Stimulated activated CD8-positive, alpha-beta memory T cell treated with anti-CD3 and anti-CD28 coated beads, Interleukin-7, amount 100 ng/mL, for 4 hours (primary cell): ENCODE measurements around the gene IL18RAP.

Experiments
- DNase-seq, 2 donors: peaks; one replicate each; pipeline ENCODE4 v3.0.0-alpha.2; 2020; ENCODE audit warnings: low read depth in 2 of 2

Gene IL18RAP, protein sequence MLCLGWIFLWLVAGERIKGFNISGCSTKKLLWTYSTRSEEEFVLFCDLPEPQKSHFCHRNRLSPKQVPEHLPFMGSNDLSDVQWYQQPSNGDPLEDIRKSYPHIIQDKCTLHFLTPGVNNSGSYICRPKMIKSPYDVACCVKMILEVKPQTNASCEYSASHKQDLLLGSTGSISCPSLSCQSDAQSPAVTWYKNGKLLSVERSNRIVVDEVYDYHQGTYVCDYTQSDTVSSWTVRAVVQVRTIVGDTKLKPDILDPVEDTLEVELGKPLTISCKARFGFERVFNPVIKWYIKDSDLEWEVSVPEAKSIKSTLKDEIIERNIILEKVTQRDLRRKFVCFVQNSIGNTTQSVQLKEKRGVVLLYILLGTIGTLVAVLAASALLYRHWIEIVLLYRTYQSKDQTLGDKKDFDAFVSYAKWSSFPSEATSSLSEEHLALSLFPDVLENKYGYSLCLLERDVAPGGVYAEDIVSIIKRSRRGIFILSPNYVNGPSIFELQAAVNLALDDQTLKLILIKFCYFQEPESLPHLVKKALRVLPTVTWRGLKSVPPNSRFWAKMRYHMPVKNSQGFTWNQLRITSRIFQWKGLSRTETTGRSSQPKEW

DNA sequence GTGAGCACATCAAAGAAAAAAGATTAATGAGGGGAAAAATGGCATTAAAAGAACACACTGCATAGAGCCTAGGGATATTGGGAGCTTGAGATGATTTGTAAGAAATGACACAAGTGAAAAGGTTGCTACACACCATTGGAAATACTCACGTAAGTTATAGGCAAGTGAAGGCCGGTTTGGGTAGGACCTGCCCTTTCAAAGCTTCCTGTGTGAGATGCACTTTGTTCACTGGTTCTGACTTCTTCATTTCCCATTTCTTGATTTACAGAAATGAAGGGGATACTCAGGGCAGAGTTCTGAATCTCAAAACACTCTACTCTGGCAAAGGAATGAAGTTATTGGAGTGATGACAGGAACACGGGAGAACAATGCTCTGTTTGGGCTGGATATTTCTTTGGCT is at the start of gene IL18RAP:
IL18RAP (plus strand) TSS at position 251 of the 400 bp plus-strand sequence; CDS start at position 369, 118 bp downstream.
- no peak for DNase-seq

DNA sequence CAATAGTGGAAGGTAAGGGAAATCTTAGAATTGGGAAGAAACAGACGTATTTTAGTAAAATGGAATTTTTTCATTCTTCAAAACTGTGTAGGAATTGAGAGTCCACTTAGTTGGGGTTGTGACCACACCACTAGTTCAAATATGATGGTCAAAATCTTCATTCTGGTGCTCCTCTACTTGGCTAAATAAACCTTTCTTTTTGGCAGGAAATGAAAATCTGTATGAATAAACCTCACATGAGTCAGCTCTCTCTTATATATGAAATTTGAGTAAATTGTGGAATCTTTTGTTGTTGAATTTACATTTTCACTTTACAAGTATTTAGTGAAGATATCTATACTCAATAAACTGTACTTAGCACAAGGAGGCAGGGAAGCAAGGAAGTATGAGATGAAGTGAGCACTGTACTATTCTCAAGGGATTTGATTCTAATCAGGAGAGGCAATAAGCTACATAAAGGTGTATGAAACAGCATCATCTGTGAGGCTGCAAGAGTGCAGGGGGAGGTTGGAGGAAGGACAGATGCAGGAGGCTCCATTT is 46.8 kb upstream of the IL18RAP start:
- no peak for DNase-seq

DNA sequence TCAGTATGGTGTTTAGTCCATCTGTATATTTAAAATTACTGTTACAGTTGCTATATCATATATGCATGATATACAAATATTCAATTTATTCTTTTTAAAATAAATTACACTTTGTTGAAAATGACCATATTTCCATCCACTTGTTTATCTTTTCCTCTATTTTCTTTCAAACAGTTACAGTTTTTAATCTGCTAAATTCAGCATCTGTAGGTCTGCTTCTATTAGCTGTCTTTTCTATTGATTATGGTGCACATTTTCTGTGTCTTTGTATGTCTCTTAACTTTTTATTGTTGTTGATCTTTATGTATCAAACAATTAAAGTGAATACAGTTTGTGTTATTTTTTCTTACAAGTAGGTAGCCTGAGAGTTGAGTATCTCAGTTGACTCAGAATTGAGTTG is 39.2 kb upstream of the IL18RAP start:
- no peak for DNase-seq

DNA sequence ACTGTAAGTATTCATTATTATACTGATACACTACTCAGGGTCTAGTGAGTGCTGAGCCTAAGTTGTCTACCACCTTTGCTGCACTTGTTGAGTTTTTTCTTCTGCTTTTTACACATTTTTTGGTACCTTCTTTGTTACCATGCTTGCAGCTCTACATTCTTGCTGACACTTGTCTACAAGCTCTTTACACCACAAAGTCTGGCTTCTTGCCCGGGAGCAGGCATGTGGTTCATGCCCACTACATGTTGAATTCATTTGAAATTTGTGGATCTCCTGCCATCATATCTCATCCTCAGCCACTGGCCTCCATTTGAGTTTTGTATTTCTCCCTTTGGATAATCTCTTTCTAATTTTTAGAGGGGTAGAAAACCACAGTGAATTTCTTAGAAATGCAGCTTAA is 37.4 kb upstream of the IL18RAP start:
- DNase-seq, result no peak

DNA sequence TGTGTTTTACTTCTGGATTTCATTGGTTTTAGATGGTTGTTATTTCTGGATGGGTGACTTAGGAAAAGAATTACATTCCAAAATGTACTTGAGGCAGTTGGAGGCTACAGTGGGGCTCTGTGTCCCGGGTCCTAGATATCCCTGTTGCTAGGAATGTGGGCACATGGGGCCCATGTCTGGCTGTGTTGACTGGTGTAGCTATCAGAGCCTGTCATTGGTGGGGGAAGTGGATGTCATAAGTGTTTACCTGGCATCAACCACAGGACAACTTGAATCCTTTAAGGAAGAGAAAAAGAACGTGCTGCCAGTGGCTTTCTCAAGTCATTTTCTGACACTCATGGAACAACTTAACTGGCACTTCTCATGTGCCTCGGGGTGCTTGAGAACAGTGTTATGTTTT is 37.0 kb upstream of the IL18RAP start:
- DNase-seq, result no peak

DNA sequence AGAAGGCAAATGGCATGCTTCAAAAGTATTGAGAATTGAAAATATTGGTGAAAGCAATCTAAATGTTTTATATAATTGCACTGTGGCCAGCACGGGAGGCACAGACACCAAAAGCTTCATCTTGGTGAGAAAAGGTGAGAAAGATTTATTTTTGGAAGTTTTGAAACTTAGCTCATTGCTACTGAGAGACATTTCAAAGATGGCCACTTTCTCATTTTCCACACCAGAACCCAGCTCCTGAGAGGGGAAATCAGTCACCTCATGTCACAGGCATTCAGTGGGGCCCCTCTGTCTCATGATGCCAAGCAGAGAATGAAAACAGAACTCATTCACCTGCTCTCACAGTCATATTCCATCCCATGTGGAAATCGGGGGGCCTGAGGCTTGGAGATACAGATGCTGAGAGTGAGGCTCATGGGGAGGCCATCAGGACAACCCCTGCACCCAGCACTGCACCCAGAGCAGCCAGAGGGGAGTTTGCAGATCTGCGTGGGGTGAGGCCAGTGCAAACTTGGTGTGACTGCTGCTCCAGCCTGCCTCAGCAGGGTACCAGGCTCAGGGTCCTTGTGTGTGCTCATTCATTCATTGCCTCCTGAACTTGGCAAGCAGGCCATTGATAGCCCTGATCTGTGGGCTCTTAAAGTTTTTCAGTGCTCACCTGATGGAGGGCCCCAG is 36.0 kb upstream of the IL18RAP start:
- DNase-seq, result no peak

DNA sequence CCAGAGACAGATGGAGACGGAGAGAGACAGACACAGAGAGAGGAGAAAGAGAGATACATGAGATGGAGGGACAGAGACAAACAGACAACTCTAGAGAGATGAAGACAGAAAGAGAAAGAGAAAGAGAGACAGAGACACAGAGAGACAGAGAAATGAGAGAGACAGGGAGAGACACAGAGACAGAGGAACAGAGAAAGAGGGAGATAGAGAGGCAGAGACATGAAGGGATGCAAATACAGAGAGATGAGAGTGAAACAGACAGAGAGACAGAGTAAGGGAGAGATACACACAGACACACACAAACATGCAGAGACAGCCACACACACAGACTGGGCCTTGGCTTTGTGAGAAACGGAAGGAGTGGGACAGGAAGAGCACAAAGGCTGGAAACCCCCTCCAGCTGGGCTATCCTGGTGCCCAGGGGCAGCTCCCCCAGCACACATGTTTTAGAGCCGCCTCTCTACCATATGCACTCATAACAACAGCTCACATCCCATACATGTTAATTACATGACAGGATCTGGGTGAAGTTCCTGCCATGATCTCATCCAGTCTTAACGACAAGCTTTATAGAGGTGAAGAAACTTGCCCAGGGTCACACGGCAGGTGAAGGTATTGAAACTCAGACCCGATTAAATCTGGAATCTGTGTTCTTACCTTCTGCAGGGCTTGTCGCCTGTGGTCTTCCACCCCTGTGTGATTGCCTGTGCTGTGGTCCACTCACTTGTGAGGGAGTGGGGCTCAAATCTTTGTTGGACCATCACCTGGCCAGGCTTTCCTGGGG is 35.0 kb upstream of the IL18RAP start:
- DNase-seq, result no peak

DNA sequence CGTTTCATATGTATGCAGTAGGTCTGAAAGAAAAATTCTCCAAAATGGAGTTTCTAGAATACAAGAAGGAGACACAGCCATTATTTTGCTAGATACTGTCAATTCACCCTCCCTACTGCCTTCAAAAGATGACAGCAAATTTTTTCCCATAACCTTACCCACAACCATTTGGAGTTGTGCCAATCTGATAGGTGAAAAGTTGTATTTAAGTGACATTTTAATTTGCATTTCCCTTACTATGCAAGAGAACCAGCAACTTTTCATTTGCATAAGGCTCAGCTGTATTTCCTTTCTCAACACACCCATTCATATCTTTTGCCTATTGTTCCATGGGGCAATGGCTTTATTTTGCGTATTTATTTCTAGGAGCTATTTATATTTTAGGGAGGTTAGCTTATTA is 31.4 kb upstream of the IL18RAP start:
- DNase-seq, result no peak

DNA sequence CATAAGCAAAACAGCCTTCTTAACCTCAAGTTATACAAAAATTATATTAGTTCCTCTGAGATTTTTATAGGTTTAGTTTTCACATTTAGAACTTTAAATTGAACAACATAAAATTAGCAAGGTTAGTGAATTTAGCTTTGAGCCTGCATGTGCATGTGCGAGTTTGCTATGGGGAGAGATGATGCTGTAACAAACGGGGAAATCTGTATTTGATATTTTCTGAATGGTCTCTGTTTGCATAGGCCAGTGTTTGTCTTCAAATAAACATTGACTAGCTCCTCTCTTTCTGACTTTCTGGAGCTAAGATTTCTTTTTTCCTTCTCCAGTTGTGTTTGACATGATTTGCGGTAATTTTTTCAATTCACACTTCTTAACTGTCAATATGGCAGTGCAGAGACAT is 30.9 kb upstream of the IL18RAP start:
- DNase-seq, result no peak

DNA sequence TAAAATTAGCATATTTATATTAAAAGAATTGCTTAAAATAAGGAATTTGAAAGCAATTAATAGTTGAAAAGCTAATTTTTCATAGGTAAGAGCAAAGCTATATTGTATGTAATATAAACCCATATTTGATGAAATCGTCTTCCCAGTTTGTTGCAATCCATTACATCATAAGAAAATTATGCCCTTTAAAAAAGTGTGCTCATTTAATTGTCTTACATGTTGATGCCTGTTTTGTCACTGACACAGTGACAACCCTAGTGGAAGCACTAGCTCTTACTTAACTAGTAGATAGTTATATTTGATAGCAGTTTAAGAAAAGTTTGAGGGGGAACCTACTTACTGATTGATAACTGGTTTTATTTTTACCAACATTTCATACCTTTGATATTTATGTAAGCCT is 30.0 kb upstream of the IL18RAP start:
- DNase-seq, result no peak

DNA sequence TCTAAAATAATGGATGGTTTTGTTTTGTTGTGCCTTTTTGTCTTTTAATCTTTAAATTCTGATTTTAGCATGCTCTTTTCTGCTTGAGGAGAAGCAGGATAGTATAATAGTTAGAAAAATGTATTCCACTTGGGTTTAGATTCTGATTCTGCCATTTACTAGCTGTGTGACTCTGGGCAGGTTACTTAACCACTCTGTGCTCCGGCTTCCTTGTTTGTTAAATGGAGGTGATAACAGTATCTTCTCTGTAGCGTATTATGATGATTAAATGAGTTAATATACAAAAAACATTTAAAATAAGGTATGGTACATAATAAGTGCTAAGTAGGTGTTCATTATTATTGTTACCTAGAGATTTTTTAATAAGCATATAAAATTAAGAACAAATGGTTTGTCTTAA is 26.9 kb upstream of the IL18RAP start:
- no peak for DNase-seq

DNA sequence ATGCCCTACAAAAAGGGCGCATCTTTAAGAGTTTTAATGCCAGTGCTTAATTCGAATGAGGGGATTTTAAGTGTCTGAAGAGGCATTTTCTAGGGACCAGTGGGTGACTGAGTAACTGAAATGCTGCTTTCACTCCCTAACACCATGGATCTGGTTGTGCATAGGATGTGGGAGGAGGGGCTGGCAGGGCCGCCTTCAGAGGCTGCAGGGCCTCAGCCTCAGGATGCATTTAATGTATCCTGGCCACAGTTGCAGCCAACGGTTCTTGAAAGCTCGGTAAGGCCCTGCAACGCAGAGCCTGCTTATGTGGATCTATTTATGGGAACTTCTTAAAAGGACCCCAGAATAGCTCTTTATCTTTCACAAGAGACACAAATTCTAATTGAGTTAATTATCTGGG is 25.8 kb upstream of the IL18RAP start:
- no peak for DNase-seq

DNA sequence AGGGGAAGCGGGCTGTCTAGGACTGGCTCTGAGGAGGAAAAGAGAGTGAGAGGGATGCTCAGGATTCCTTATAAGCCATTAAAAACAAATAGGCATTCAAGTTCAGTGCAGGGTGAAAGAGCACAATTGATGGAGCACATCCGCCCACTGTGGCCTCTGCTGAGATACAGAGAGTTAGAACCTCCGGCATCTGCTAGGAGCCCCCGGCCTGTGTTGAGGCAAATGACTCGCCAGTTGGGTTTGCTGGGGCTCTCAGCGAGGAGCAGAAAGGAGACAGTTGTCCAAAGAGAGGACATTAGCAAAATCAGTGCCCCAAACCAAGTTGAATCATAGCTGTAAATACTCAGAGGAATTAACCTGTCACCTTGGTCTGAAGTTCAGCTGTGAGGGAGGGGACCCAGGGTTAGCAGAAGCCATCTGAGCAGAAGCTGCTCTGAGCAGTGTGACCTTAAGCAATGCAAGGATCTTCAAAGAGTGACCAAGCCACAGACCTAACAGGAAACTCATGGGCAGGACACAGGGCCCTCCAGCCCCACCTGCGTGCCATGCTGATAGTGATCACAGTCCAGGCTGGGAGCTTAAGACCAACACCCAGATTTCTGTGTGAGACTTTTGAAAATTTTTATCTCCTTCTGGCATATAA is 23.3 kb upstream of the IL18RAP start:
- no peak for DNase-seq

DNA sequence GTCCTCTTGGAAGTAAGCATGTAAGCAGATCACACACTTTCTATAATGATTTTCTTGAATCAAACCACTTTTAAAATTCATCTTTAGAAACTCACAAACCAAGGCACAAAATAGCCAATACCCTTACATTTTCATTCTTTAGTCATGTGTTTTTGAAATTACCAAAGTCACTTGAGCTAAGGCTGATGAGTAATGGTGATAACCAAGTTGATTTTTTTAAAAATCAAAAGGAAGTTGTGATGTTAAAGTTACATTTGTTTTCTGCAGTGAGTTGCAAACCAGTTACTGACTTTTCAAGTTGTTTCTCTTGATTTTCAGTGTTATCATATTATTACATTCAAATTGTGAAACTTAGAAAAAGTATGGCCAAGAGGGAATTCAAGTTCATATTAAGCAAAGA is 21.5 kb upstream of the IL18RAP start:
- no peak for DNase-seq

DNA sequence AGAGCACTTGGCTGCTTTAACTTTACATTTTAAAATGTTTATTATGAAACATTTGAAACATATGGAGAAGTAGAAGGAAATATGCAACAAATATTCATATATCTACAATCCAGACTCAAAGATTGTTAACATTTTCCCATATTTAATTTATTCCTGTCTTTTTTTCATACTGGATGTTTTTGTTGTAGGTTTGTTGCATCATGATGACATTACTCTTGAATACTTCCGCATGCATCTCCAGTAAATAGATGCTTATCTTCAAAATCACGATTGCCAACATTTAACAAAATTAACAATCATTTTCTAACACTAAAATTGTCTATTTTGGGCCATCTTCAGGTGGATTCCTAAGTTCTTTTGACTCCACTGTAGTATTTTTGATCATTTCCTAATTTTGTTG is 21.1 kb upstream of the IL18RAP start:
- no peak for DNase-seq

DNA sequence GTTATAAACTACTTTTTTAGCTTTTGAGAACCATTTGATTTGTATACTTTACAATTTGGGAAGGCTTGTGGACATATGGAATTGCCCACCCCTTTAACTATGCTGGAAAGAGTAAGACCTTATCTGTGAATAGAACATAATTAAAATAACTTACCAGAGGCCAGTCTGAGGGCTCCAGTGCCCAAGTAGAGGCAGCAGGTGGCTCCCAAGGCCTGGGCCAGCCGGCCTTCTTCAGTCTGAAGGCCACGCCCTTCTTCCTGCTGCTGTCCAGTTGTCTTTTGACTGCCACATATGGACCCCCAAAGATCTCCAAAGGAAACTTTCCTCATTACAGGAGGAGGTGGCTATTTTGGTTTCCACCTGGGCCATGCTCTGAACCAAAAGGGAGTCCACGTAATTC is 12.0 kb upstream of the IL18RAP start:
- no peak for DNase-seq

DNA sequence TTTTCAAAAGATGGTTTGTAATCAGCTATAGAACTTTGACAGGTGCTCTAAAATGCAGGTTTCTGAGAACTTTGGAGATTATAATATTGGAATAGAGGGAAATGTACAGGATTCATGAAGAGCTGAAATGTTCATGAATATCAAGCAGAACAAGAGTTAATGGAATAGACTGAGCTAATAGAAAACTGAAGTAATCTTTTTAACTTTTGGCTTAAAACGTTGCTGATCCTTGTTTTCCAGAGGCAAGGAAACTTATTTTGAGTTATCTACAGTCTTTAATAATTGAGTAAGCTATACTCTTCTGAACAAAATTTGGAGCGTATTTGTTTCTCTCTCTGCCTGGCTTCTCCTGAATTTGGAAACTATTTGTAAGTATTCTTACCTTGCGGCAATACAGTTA is 10.8 kb upstream of the IL18RAP start:
- DNase-seq, result no peak

DNA sequence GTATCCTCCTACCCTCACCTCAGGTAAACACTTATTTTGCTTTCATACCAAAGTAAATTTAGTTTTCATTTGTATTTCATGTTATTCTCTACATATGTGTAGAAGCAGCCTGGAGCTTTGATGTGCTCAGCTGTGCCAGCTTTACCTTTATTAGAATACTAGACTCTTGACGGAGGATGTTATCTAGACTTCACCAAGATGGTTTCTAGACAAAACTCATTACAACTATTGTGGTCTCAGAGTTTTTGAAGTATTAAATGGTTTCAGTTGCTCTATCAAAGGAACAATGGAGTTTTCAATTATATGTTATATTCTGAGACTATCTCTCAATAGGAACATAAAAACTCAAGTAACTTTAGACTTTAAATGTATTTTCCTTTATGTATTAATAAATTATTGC is 5.0 kb upstream of the IL18RAP start:
- DNase-seq, result no peak

DNA sequence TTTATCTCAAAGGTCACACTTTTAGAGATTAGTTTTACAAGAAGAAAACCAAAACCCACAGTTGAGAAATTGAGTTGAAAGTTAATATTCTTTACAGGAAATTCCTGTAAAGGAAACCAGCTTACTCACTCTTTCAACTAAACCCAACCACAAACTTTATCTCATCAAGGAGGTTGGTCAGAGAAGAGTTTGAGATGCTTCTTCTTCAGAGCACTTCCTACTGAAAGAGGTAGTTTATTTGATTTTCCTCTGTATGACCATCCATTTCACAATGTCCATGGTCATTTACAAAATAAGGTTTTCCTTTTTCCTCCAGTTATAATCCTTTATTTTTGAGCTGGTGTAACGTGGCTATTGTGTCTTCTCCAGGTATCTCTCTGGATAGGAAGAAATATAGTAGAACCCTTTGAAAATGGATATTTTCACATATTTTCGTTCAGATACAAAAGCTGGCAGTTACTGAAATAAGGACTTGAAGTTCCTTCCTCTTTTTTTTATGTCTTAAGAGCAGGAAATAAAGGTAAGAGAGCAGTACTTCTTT is 4.5 kb upstream of the IL18RAP start:
- no peak for DNase-seq

DNA sequence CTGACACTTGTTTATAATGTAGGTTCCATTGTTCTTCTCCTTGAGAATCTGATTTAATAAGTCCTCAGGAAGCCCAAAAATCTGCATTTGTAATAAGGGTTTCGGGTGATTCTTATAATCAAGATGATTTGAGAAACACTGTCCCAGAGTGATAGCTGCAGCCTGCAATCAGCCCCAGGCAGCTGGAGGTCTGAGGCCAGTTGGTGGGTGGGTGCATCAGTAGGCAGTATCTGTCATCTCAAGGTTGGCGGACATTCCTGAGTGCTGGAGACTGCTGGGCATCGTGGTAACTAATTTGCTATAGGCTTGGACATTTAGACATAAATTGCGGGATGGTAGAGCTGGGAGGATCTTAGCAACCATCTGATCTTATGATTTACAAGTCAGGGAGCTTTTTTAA is 2.7 kb upstream of the IL18RAP start:
- no peak for DNase-seq
